ENCODE results near the gene BTBD8. TPM values are rescaled to one million over a fixed set of nuclear protein-coding genes. Genes with fewer than 3 reads are reported as not detected.

The BTBD8 gene
- total RNA-seq, 2 donors from 2014 or later = 2.1 to 3.2 TPM

DNA sequence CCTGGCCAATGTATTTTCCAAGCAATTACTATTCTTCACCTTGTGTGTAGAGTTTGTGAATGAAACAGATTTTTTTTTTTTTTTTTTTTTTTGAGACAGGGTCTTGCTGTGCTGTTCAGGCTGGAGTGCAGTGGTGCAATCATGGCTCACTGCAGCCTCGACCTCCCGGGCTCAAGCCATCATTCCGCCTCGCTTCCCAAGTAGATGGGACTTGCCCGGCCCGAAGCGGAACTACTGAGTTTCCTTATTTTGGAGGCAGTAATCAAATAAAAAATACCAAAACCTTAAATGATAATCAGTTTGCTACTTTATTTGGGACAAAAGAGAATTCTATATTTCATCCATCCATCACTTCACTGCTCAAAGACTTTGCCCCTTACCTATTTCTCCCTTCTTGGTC is 704 bp upstream of the BTBD8 start:
- H3K27ac Mint-ChIP-seq = peak overlapping the region in 1 of 2 donors; percentile 89
- DNase-seq (ENCODE audit: low spot score in 2 of 2) (no peak), ATAC-seq (no peak)
- H3K9me3 Mint-ChIP-seq = no peaks in the 10 kb centered on the region
- peaks cover 0 to 11% of the 10 kb centered on the region in 2 donors for H3K36me3 Mint-ChIP-seq

DNA sequence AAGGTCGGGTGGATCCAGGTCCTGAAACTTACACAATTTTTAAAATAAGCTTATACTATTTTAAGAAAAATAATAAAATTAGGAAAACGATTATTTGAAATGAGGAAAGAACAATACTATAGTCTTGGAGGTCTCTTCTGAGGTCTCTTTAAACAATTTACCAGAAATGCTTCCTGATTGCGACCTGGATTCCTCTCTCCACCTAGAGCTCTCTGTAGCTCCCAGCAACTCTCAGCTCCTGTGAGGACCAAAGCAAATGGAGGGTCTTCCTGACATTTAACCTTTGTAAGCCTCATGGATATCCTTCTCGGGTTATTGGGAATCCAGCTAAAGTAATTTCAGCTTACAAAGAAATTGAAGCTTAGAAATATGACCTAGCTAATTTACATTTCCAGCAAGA is 886 bp downstream of the BTBD8 start:
- peaks cover 3 to 5% of the 10 kb centered on the region in 2 donors for H3K9me3 Mint-ChIP-seq
- ATAC-seq = no peak
- H3K27ac Mint-ChIP-seq = peak overlapping the region in 1 of 2 donors; percentile 89
- peaks cover 13 to 15% of the 10 kb centered on the region in 2 donors for H3K36me3 Mint-ChIP-seq
- no peak for DNase-seq (ENCODE audit: low spot score in 2 of 2)

DNA sequence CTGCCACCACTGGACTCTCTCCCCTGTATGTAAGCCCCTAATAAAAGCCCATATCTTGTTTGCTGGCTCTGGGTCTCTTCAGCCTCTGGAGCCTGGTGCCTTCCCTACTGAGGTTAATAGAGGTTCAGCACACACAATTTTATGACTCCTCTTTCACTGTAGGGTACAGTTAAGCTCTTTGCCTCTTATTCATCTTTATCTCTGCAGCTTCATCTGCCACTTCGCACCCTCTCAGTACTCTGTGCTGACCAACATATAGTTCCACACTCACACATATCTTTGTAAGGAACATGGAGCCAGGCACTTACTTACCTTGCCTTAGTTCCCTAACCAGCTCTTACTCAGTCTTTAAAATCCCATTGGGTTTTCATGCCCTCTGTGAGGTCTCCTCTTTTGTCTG is 4.5 kb downstream of the BTBD8 start:
- H3K27ac Mint-ChIP-seq = no peak overlapping the region
- peaks cover 3 to 5% of the 10 kb centered on the region in 2 donors for H3K9me3 Mint-ChIP-seq
- DNase-seq (ENCODE audit: low spot score in 2 of 2) (no peak), ATAC-seq (no peak)
- H3K36me3 Mint-ChIP-seq = peaks cover 17 to 24% of the 10 kb centered on the region in 2 donors

DNA sequence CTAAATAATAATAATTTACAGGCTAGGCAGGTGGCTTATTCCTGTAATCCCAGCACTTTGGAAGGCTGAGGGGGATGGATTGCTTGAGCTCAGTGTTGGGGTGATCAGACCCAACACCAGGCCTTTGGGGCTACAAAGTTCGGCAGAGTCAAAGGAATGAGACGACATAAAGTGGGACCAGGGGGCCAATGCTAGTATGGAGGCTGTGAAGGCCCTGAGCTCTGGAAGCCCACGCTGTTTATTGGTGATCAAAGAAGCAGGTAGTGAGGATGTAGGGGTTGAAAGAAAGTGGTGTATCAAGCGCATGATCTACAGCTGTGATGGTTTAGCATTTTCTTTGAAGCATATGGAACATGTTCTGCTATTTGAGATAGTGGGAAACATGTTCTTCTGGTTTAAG is 5.6 kb downstream of the BTBD8 start:
- Mint-ChIP-seq H3K9me3 (peaks cover 3 to 5% of the 10 kb centered on the region in 2 donors), H3K36me3 (peaks cover 6 to 24% of the 10 kb centered on the region in 2 donors), H3K27ac (no peak overlapping the region)
- DNase-seq (ENCODE audit: low spot score in 2 of 2) (no peak), ATAC-seq (no peak)

DNA sequence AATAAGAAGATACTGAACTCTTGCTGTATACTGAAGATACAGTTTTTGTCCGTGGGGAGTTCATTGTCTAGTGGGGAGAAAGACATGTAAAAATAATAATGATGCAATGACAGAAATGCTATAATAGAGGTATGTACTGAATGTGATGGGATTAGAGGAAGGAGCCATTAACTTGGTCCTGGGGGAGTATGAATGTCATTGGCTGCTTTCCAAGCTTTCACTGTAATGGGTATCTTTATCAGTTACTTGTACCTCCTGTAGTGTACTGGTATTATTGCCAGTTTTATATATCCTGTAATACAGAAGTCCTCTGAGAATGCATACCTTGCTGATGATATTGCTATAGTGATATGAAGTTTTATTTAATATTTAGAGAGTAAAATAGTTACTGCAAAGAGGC is 7.4 kb downstream of the BTBD8 start:
- DNase-seq (ENCODE audit: low spot score in 2 of 2) (no peak), ATAC-seq (no peak)
- Mint-ChIP-seq H3K27ac (no peak overlapping the region), H3K9me3 (peaks cover 3 to 5% of the 10 kb centered on the region in 2 donors), H3K36me3 (peaks cover 6 to 24% of the 10 kb centered on the region in 2 donors)

DNA sequence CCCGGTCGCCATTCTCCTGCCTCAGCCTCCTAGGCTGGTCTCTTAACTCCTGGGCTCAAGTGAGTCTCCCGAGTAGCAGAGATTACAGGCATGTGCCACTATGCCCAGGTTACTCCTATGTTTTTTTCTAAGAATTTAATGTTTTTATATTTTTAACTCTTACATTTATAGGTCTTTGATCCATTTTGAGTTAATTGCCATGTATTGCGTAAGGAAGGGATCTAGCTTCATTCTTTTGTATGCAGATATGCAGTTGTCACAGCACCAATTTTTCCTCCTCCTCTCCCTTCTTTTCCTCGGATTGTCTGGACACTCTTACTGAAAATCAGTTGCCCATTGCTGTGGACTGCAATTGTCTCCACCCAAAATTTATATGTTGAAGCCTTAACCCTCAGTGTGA is 11.5 kb downstream of the BTBD8 start:
- H3K27ac Mint-ChIP-seq = no peak overlapping the region
- H3K9me3 Mint-ChIP-seq = no peaks in the 10 kb centered on the region
- ATAC-seq = no peak

DNA sequence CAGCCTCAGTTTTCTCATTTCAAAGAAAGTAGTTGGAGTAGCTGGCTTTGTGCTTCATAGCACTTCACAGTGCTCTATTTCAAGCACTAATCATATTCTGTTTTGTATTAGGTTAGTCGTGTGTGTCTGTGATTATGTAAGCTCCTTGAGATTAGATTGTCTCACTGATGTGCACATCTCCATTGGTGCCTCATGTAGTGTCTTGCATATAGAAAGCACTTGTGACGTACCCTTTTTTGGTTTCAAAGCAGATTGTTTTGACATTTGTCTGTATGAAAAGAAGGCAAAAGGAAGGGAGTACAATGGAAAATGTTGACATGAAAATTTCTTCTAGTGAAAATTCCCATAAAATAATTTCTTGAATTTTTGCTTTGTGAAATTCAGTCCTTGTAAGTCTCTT is 13.9 kb downstream of the BTBD8 start:
- H3K36me3 Mint-ChIP-seq = peaks cover 0 to 7% of the 10 kb centered on the region in 2 donors
- no peak overlapping the region for H3K27ac Mint-ChIP-seq
- no peaks in the 10 kb centered on the region for H3K9me3 Mint-ChIP-seq
- no peak for ATAC-seq
- no peak for DNase-seq (ENCODE audit: low spot score in 2 of 2)

More for the DNA sequence above, 11.5 kb downstream of the BTBD8 start:
- H3K36me3 Mint-ChIP-seq = peaks cover under 1 to 3% of the 10 kb centered on the region in 2 donors
- DNase-seq (ENCODE audit: low spot score in 2 of 2) = no peak

DNA sequence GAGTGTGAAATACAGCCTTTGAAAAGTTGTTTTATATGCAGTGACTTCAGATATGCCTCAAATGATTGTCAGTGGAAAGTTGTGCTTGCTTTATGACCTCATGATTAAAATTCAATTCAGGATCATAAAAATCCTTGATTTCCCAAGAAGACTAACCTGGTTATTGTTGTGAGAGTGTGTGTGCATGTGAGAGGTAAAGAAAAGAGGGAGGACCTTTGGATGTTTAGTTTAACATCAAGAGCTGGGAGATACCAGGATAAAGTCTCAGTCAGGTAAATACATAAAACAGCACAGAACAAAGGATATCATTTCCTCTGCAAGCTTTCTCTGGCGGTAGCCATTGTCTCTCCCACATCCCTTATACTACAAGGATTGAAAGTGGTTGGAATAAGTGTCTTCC is 14.4 kb downstream of the BTBD8 start:
- no peak for ATAC-seq
- H3K27ac Mint-ChIP-seq = no peak overlapping the region
- H3K9me3 Mint-ChIP-seq = no peaks in the 10 kb centered on the region
- DNase-seq (ENCODE audit: low spot score in 2 of 2) = no peak
- peaks cover 0 to 7% of the 10 kb centered on the region in 2 donors for H3K36me3 Mint-ChIP-seq

DNA sequence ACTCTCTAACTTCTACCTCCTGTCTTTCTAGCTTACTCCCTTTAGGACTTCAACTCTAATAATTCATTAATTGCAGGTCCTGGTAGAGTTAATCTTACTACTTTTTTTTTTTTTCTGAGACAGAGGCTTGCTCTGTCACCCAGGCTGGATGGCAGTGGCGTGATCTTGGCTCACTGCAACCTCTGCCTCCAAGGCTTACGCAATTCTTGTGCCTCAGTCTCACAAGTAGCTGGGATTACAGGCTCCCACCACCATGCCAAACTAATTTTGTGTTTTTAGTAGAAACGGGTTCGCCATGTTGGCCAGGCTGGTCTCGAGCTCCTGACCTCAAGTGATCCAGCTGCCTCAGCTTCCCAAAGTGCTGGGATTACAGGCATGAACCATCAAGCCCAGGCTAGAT is 15.7 kb downstream of the BTBD8 start:
- no peaks in the 10 kb centered on the region for H3K9me3 Mint-ChIP-seq
- ATAC-seq (no peak), DNase-seq (ENCODE audit: low spot score in 2 of 2) (no peak)
- peaks cover 0 to 7% of the 10 kb centered on the region in 2 donors for H3K36me3 Mint-ChIP-seq
- H3K27ac Mint-ChIP-seq = no peak overlapping the region

DNA sequence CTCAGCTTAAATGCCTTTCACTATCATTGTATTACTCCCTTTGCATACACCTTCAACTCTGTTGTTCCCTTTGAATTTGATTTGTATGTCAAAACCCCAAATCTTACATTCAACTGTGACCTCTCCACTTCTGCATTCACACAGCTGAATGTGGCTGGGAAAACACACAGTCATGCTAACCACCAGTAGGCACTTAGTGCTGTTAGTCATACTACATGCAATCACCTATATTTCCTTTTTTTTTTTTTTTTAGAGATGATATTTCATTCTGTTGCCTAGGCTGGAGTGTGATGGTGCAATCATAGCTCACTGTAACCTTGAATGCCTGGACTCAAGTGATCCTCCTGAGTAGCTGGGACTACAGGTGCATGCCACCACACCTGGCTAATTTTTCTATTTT is 16.2 kb downstream of the BTBD8 start:
- Mint-ChIP-seq H3K9me3 (no peaks in the 10 kb centered on the region), H3K36me3 (peaks cover 0 to 7% of the 10 kb centered on the region in 2 donors), H3K27ac (no peak overlapping the region)
- peak; percentile 78 to 90 for ATAC-seq
- DNase-seq (ENCODE audit: low spot score in 2 of 2) = no peak

DNA sequence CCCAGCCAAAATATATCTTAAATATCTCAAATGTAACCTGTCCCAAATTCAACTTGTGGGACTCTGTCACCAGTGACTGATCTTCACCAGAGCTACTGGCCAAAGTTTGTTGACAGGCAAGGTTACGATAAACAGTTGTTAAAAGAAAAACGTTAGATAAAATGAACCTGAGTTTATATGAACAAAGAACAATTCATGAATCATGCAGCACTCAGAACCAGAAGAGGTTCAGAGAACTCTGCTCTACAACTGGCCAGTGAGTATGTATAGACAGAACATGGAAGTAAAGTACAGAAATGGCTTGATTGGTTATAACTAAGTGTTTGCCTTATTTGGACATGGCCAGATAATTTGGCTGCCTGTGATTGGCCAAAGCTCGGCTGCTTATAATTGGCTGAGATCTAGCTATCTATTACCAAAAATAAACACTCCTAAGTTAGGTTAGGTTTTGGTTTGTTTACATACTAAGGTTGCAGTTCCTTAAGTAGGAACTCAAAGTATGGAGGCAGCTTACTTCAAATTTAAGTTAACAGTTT is 25.5 kb downstream of the BTBD8 start:
- Mint-ChIP-seq H3K27ac (no peak overlapping the region), H3K36me3 (no peaks in the 10 kb centered on the region), H3K9me3 (no peaks in the 10 kb centered on the region)
- ATAC-seq (no peak), DNase-seq (ENCODE audit: low spot score in 2 of 2) (no peak)

DNA sequence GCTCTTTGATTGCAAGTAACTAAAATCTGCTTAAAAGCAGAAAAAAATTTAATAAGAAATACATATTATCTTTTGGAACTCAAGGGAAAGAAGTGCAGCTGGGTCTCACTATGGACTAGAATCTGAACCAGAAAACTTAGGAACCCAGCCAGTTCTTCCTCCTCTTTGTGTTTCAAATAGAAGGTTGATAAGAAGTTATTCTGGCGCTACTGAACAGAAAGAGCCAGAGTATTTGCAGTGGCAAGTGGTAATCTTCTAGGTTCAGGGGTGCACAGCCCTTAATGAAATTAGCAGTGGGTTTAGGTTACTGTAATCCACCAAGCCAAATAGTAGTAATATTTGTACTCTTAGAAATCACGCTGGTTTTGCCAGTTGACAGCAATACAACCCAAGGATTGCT is 28.5 kb downstream of the BTBD8 start:
- no peaks in the 10 kb centered on the region for H3K36me3 Mint-ChIP-seq
- no peak overlapping the region for H3K27ac Mint-ChIP-seq
- no peak for ATAC-seq
- no peak for DNase-seq (ENCODE audit: low spot score in 2 of 2)
- no peaks in the 10 kb centered on the region for H3K9me3 Mint-ChIP-seq

DNA sequence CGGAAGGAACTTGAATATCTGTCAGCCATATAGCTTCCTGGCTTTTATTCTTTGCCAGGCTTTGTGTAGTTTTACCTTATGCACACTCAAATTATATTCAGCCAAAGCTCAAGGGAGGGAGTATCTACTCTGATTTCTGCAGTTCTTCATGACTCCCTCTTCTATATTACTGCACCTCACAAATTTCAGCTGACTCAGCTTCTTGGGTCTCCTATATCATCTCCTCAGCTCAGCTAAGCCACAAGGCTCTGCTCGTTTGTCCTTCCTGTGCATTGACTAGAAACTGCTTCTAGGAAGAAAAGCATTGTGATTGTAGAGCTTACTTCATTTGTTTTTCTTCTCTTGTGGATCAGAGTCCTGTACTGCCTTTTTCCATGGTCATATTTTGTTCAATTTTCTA is 37.4 kb downstream of the BTBD8 start:
- Mint-ChIP-seq H3K27ac (no peak overlapping the region), H3K36me3 (no peaks in the 10 kb centered on the region), H3K9me3 (no peaks in the 10 kb centered on the region)
- DNase-seq (ENCODE audit: low spot score in 2 of 2) (no peak), ATAC-seq (no peak)

DNA sequence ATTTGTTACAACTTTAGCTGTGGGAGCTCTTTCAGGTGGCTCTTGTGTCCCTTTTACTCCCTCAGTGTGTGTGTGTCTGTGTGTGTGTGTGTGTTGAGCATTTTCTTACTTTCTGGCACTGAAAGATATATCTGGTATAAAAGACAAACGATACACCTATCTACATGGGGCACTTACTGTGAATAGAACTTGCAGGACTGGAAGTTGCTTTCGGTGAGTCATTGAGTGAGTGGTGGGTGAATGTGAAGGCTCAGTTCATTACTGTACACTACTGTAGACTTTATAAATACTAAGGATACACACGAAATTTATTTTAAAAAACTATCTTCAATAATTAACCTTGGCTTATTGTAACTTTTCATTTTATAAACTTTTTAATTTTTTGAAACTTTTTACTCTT is 38.7 kb downstream of the BTBD8 start:
- no peak overlapping the region for H3K27ac Mint-ChIP-seq
- no peaks in the 10 kb centered on the region for H3K36me3 Mint-ChIP-seq
- peak in 1 of 2 donors; percentile 29 for ATAC-seq
- no peak for DNase-seq (ENCODE audit: low spot score in 2 of 2)
- no peaks in the 10 kb centered on the region for H3K9me3 Mint-ChIP-seq

DNA sequence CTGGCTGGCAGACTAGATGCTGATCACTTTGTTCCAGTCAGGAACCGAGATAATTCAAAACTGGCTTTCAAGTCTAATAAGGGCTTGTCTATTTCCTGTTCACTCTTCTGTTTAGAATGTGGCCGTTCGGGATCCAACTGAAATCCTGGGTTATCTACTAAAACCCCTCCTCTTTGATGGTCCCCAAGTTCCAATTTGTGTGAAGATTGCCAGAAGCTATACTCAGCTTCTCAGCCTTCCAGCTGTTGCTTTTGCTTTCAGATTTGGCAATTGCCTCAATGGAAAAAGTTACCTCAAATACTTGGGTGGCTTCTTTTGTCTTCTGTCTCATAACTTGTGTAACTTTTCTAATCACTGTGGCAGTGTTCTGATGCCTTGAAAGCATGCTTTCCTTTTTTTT is 43.7 kb downstream of the BTBD8 start:
- no peaks in the 10 kb centered on the region for H3K36me3 Mint-ChIP-seq
- peak overlapping the region in 1 of 2 donors; percentile 27 for H3K27ac Mint-ChIP-seq
- ATAC-seq = peak; percentile 81 to 90
- no peaks in the 10 kb centered on the region for H3K9me3 Mint-ChIP-seq
- DNase-seq (ENCODE audit: low spot score in 2 of 2) = peak in 1 of 2 donors; percentile 7

DNA sequence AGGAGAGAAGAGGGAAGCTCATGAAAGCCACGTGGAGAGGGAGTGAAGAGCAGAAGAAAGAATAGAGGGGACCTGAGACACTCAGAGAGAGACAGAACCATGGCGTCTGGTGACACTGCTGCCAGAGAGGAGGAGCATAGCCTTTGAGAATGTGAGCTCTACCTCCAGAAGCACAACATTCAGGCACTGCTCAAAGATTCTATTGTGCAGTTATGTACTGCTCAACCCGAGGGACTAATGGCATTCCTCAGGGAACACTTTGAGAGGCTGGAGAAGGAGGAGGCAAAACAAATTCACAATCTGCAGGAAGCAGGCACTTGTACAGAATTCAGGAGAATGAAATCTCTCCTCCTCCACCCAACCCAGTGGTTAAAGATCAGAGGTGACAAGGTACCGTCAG is 45.1 kb downstream of the BTBD8 start:
- Mint-ChIP-seq H3K36me3 (peaks cover 0 to 7% of the 10 kb centered on the region in 2 donors), H3K9me3 (no peaks in the 10 kb centered on the region), H3K27ac (no peak overlapping the region)
- DNase-seq (ENCODE audit: low spot score in 2 of 2) (no peak), ATAC-seq (no peak)

DNA sequence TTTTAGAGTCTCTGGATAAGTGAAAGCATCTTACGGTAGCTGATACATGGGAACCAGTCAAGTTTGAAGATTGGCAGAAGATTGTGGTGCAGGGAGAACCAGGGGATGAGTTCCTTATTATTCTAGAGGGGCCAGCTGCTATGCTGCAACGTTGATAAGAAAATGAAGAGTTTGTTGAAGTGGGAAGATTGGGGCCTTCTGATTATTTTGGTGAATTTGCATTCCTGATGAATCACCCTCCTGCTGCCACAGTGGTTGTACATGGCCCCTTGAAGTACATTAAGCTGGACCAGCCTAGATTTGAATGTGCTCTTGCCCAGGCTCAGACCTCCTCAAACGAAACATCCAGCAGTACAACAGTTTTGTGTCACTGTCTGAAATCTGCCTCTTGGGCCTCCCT is 45.9 kb downstream of the BTBD8 start:
- Mint-ChIP-seq H3K9me3 (no peaks in the 10 kb centered on the region), H3K27ac (no peak overlapping the region), H3K36me3 (peaks cover 0 to 7% of the 10 kb centered on the region in 2 donors)
- DNase-seq (ENCODE audit: low spot score in 2 of 2) = no peak
- ATAC-seq = no peak

DNA sequence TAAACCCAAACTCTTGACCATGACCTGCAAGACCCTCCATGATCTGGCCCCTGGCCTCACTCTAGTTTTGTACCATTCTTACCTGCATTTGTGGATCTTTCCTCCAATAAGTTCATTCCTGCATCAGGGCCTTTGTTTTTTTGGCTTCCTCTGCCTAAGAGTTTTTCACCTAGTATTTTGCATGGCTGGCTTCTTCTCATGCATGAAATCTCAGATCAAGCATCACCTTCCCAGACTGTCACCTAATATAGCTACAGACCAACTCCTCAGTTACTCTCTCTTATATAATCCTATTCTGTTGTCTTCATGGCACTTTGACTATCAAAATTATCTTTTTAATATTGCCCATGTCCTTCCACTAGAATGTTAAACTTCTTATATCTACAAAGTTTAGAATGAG is 54.2 kb downstream of the BTBD8 start:
- ATAC-seq (no peak), DNase-seq (ENCODE audit: low spot score in 2 of 2) (no peak)
- Mint-ChIP-seq H3K9me3 (no peaks in the 10 kb centered on the region), H3K36me3 (peaks cover 0 to 7% of the 10 kb centered on the region in 2 donors), H3K27ac (no peak overlapping the region)

DNA sequence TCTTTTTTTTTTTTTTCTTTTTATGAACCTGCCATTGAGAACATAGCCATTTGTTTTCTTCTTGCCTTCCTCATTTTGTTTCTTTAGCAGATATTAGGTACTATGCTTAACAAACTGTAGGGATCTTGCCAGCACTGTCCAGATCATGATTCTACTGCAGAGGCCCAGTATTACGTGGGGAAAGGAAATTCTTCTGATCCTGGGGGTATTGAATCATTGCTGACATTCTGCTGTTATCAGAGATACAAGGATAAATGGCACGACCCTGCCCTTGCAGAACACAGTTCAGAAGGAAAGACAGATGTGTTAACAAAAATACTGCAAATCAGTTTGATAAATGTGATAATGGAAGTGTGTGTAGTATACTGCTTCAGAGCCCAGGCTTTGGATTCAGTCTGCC is 56.2 kb downstream of the BTBD8 start:
- DNase-seq (ENCODE audit: low spot score in 2 of 2) = no peak
- Mint-ChIP-seq H3K9me3 (no peaks in the 10 kb centered on the region), H3K27ac (no peak overlapping the region), H3K36me3 (no peaks in the 10 kb centered on the region)
- ATAC-seq = no peak
